Stimulated activated CD4-positive, alpha-beta T cell treated with anti-CD3 and anti-CD28 coated beads, Interleukin-12 subunit alpha, Interleukin-12 subunit beta, amount 100 ng/mL, for 4 hours (primary cell): ENCODE data around the gene RAMP1.
"Not testable (repeated sequence)": the region's sequence is repeated elsewhere in the genome, so short reads cannot be mapped to it uniquely, and the experiment has no call there.

Experiments
- DNase-seq: peaks from one replicate; pipeline ENCODE4 v3.0.0-alpha.2; 2020

RAMP1 gene

DNA sequence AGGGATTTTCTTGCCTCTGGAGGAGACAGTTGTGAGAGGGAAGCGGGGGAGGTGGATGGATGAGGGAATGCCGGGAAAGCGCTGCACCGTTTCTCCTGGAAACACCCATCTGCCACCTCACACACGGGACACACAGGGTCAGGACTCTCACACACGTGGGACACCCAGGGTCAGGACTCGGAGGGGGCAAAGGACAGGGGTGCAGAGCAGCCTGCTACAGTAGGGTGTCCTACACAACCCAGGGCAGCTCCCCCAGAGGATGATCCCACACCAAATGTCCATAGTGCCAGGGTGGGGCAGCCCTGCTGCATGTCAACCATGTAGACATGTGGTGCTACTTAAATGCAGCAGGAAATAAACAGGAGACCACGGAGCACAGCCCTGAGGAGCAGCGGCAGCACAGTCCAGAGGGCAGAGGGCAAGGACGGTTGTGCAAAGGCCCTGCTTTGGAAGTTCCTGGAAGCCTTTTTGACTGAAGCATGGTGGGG is 5.1 kb downstream of the RAMP1 start:
- DNase-seq = no peak

DNA sequence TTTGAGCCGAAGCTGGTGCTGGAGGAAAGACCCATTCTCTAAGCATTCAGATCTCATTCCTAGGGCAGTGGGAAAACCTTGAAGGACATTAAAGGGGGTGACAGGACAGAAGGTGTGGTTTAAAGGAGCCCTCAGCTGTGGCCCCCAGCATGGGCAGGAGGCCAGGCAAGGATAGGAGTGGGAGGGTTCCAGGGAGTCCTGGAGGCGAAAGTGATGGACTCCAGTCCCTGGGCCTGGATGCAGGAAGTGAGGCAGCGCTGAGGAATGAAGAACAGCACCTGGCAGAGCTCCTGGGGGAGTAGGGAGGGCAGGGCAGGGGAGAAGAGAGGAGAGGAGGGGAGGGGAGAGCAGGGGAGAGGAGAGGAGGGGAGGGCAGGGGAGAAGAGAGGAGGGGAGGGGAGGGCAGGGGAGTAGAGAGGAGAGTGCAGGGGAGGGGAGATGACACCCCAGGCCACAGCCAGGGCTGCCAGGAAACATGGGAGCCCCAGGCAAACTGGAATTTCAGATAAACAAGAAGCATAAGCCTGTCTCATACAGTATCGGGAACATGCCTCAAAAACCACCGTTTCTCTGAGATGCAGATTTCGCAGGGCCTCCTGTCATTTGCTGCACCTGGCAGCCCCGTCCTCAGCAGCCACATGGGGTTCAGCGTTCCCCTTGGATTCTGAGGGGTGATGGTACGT is 5.7 kb downstream of the RAMP1 start:
- DNase-seq = no peak

- no peak for DNase-seq
Measured at GRCh38 chr2:237865623-237866041, 6.2 kb downstream of the RAMP1 start.

DNA sequence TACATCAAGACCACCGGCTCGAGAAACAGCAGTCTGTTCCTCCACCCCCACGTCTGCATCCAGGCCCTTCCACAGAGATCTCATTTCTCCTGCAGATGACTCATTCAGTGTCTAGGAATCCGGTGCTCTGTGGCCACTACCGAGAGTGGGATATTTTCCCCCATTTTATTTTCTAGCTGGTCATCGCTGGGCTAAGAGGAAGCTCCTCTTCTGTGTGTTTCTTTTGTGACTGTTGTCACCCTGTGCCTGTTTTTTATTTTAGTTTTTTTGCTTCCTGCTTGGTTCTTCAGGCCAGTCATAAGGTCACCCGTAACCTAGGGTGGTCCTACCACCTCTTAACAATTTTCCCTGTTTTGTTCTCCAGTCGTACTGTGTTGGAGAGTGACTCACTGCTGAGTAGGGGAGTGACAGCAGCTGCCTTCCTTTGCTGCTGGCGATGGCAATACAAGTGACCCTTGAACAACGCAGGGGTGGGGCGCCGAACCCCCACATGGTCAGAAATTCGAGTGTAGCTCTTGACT is 6.7 kb downstream of the RAMP1 start:
- DNase-seq = no peak

DNA sequence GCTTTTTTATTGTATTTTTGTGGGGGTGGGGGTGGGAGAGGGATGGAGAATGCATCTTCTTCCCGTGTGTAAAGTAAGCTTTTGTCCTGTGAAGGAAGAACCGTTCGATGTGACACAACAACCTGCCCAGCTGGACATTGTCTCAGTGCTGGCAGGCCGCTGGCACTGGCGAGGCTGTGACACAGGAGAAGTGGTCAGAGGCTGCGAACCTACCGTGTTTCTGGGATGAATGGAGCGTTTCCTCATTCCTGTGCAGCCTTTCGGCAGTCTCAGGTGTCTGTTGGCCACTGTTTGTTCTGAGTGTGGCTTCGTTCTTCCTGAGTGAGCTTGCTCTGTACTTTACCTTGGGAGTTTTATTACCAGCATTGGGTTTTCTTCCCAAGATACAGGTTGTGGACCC is 8.0 kb downstream of the RAMP1 start:
- no peak for DNase-seq

DNA sequence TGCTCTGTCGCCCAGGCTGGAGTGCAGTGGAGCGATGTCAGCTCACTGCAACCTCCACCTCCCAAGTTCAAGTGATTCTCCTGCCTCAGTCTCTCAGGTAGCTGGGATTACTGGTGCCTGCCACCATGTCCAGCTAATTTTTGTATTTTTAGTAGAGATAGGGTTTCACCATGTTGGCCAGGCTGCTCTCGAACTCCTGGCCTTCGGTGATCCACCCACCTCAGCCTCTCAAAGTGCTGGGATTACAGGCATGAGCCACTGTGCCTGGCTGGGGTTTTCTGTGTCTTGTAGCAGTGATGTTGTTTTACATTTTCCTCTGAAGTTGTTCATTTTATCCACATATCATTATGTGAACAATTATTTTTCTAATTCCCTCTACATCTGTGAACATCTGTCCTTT is 8.7 kb downstream of the RAMP1 start:
- not testable (repeated sequence) for DNase-seq

GRCh38 chr2:237868631-237869342 is 9.4 kb downstream of the RAMP1 start:
- DNase-seq = no peak

DNA sequence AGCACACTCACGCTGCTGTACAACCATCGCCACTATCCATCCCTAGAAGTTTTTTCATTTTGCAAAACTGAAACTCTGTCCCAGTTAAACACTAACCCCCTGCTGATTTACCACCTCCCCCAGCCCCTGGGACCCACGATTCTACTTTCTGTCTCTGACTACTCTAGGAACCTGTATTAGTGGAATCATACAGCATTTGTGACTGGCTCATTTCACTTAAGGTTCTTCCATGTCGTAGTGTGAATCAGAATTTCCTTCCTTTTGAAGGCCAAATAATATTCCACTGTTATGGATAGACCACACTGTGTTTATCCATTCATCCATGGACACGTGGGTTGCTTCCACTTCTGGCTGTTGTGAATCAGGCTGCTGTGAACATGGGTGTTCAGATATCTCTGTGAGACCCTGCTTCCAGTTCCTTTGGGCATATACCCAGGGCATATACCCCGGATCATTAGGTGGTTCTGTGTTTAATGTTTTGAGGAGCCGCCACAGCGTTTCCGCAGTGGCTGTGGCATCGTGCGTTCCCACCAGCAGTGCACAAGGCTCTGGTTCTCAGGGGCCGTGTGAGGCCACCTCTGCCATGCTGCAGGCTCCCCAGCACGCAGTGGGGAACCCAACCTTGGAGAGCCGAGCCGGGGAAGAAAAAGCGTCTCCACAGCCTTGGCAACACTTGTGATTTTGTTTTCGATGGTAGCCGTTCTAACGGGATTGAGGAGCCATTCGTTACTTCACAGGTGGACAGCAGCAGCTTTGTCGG is 10.1 kb downstream of the RAMP1 start:
- no peak for DNase-seq

DNA sequence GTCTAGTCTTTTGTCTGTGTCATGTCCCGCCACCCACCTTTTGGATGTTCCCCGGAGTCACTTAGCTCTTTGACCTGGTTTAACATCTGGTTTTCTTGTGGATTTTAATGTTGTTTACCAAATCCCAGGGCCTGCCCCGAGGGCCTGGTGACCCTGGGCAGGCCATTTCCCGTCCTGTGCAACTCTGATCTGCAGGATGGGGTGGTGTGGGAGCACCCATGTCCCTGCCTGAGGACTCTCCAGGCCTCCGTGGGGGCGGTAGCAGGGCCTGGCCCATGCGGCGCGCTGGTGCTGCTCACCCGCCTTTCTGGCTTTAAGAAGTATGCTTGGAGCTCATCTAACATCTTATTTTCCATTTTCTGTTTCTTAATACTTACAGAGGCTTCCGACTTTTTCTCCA is 10.7 kb downstream of the RAMP1 start:
- no peak for DNase-seq

GRCh38 chr2:237870754-237871651 is 11.6 kb downstream of the RAMP1 start:
- DNase-seq = no peak

DNA sequence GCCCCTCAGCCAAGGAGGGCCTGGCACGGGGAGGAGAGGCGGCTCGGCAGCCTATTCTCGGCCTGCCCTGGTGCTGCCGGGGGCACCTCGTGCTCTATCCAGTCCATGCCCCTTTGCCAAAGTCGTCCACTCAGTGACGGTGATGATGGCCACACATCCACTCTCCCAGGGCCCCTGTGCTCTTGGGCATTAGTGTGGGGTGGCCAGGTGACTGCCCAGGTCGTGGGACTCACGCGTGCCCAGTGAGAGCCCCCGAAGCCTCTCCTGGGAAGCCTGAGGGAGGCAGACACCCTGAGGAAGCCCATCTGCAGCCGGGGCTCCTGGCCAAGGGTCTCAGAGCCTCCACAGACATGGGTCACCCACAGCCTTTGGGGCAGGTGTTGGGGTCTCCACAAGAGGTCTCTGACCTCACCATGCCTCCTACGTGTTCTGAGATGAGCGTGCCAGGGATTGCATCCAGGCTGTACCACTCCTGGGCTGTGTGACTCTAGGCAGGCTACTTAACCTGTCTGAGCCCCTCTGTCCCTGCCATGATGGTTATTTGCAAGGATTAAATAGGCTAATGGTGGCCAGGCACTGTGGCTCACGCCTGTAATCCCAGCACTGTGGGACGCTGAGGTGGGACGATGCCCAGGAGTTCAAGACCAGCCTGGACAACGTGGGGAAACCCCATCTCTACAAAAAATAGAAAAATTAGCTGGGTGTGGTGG is 12.9 kb downstream of the RAMP1 start:
- no peak for DNase-seq

- no peak for DNase-seq
Measured at GRCh38 chr2:237873421-237873831, 14.0 kb downstream of the RAMP1 start.

DNA sequence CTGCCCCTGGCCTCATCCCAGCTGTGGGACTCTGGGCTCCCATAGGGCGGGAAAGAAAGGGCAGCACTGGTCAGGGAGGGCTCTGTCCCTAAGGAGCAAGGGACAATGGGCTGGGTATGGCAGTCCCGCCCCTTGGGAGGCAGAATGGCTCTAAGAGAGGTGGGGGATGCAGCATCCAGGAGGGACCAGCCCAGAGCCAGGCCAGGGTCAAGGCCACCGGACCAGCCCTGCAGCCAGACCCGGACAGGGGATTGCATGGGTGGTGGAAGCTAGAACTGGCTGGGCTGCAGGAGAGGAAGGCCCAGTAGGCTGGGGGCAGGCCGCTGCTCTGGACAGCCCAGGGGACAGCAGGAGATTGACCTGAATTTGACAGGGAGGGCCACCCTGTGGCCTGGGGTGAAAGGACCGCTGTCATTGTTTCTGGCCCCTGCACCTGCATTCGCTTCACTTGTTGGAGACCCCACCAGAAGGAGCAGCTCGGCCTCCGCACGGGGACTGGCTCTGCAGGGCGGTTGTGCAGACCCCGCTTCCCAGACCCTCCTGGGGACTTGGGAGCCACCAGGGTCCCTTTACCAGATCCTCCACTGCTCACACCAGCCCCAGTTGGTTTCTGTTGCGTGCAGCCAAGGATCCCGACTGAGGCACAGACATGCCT is 14.6 kb downstream of the RAMP1 start:
- no peak for DNase-seq

- no peak for DNase-seq
Measured at GRCh38 chr2:237874585-237875161, 15.2 kb downstream of the RAMP1 start.

DNA sequence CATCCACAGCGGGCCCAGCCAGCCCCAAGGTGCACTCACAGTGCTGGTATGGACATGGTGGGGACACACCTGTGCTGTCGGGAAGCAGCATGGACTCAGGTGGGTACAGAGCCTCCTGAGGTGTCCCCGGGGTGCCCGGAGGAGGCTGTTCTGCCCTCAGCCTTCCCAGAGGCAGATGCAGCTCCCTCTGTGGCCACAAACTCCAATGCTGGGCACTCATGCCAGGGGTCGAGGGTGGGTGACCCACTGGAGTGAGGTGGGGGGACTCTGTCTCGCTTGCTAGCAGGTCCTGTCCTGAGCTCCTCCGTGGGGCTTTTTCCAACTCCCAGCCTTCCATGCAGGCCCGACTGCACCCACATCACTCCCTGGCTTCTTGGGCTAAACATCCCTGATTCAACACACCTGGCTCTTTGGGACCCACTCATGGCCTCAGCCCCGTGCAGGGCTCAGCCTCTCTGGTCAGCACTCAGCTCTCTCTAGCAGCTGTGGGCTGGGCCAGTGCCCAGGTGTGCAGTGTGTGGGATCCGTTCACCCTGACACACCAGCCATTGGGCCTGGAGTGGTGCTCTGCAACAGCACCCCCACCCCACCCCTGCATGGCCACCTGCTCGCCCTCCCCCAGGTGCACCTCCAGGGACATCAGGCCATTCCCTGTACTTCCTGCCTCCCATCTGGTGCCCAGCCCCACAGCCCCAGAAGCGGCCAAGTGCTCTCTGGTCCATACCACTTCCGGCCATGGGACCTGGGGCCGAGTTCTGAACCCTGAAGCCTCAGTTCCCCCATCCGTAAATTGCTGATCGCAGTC is 16.0 kb downstream of the RAMP1 start:
- DNase-seq = no peak

GRCh38 chr2:237876061-237876526 is 16.7 kb downstream of the RAMP1 start:
- DNase-seq = no peak

DNA sequence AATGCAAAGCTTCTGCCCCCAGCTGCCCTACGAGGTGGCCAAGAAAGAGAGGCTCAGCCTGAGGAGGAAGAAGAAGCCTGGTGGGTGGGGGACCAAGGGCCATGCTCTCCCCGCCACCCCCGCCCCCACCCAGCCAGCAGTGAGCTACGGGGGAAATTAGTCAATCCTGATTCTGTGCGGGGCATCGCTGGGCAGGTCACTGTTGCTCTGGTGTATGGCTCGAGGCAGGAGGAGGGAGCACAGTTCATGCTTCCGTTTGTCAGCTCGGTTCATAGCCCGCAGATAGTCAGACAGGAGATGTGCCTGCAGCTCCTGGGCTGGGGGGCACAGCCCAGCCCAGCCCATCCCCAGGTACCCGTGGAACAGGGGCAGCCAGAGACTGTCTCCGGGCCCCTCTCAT is 17.1 kb downstream of the RAMP1 start:
- DNase-seq = no peak

DNA sequence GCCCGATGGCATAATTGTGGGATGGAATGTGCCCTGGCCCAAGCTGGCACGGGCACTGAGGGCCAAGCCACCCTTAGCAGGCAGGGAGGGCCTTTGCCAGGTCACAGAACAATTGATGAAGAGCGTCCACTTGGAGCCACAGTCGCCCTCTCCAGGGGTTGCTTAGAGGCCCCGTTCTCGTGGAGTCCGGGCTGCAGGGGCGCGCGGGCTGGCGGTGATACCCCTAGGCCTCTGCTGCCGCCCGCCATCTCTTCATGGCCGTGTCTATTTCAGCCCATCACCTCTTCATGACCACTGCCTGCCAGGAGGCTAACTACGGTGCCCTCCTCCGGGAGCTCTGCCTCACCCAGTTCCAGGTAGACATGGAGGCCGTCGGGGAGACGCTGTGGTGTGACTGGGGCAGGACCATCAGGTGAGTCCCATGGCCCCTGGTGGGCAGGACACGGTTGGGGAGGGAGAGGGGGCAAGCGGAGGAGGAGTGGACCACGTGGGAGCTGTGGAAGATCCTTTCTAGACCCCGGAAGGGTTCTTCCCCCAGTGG is 17.6 kb downstream of the RAMP1 start:
- no peak for DNase-seq

DNA sequence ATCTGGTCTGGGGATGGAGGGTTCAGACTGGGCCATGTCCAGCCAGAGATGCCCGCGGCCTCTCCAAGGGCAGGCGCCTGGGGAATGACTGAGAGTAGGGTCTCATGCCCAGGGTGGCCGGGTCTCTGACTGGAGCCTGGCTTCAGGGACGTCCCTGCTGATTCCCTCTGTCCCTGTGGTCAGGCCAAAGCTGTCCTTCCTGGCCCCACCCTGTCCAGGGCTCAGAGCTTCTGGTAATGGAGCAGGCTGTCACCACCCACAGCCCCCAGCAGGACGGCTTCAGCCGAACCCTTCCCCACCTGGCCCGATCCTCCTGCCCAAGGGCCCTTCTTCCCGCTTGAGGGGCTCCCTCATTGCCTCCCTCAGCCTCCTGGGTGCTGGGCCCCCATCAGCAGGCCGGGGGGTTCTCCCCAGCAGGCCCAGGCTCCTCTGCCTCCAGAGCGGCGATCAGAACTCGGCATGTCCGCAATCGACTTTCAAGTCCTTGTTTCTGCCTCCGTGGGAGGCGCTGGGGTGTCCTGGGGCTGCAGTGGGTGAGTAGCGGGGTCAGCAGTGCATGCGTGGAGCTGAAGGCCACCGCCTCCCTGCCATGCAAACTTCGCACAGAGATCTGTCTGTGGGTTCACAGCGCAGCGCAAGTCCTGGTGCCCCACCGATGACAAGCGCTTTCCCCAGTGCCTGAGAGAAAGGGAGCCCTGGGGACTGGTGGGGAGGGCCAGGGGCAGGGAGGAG is 18.3 kb downstream of the RAMP1 start:
- no peak for DNase-seq
